Vagina (tissue), 2 donors: ENCODE measurements around the gene DDIT4.

Source experiments
- POLR2AphosphoS5 ChIP-seq, 2 donors: sonication (generic); formaldehyde crosslinking; IDR thresholded peaks; one replicate each; pipeline ENCODE4 v1.9.0; 2017; ENCODE audit warnings: antibody characterized with exemption in 2 of 2, mild to moderate bottlenecking in 2 of 2, low read depth in 1 of 2; ENCODE audit not compliant: insufficient read depth in 1 of 2
- TF ChIP-seq, protein P1 (sequence below), 3 experiments: fragments of 450-650 bp in 2 of 3; fragments of 200-600 bp in 1 of 3; sonication (generic) in 1 of 3; IDR thresholded peaks; one replicate each; pipeline ENCODE4 v1.5.1; 2017 to 2019; ENCODE audit warnings: antibody characterized with exemption in 3 of 3, mild to moderate bottlenecking in 2 of 3, moderate library complexity in 2 of 3

DNA sequence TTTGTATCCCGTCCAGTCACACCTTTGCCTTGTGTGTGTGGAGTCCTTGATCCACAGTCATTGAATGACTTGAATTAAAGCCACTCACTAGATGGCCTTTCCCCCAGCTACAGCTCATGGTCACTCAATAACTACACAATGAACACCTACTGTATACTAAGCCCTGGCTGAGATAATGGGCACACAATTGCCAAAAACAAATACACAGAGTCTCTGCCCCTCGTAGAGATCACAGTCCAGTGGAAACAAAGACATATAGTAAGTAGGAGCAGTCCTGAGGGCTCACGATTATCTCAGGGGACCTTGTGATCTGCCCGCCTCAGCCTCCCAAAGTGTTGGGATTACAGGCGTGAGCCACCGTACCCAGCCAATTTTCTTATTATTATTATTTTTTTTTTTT lies 22.1 kb upstream of the DDIT4 start:
- TF ChIP-seq, protein P1, sequence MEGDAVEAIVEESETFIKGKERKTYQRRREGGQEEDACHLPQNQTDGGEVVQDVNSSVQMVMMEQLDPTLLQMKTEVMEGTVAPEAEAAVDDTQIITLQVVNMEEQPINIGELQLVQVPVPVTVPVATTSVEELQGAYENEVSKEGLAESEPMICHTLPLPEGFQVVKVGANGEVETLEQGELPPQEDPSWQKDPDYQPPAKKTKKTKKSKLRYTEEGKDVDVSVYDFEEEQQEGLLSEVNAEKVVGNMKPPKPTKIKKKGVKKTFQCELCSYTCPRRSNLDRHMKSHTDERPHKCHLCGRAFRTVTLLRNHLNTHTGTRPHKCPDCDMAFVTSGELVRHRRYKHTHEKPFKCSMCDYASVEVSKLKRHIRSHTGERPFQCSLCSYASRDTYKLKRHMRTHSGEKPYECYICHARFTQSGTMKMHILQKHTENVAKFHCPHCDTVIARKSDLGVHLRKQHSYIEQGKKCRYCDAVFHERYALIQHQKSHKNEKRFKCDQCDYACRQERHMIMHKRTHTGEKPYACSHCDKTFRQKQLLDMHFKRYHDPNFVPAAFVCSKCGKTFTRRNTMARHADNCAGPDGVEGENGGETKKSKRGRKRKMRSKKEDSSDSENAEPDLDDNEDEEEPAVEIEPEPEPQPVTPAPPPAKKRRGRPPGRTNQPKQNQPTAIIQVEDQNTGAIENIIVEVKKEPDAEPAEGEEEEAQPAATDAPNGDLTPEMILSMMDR (IDR thresholded peaks at IDR 0.05), result no peak
- no peak for TF ChIP-seq POLR2AphosphoS5 (IDR thresholded peaks at IDR 0.05; ENCODE audit: insufficient read depth in 1 of 2, low read depth in 1 of 2)
